Measurements from ENCODE around the gene CACNA1C. TPM values are rescaled to one million over a fixed set of nuclear protein-coding genes. Genes with fewer than 3 reads are reported as not detected.

CACNA1C gene
- total and polyA plus RNA-seq, 2 of the 4 experiments (the other 2 are of a cell fraction) = 1.6 to 2.6 TPM

- Histone ChIP-seq H3K9me1 (ENCODE audit: insufficient read depth, low read length) (no peaks in the 10 kb centered on the region; the same call in 1 of the 2 replicates), H2BK20ac (ENCODE audit: low read depth, low read length) (no peak overlapping the region), H2BK5ac (ENCODE audit: low read depth, low read length, poor library complexity, severe bottlenecking) (no peak overlapping the region), H3K79me1 (ENCODE audit: low read depth in 1 of 2, low read length in 2 of 2) (no peaks in the 10 kb centered on the region), H4K8ac (ENCODE audit: low read depth in 2 of 2, low read length in 2 of 2) (no peak overlapping the region), H3K9ac (ENCODE audit: low read depth, low read length) (no peak overlapping the region), H3K56ac (ENCODE audit: extremely low read depth, insufficient read depth, low read length) (no peak overlapping the region), H4K20me1 (ENCODE audit: insufficient read depth, low read length) (no peaks in the 10 kb centered on the region), H3K27ac (ENCODE audit: insufficient read depth, low read length) (no peak overlapping the region), H3K4me1 (ENCODE audit: control insufficient read depth, insufficient read depth, low read length) (no peaks in the 10 kb centered on the region), H2AFZ (replicated peaks; ENCODE audit: low read length, poor library complexity) (no peak overlapping the region), H4K91ac (ENCODE audit: insufficient read depth, low read depth, low read length) (no peak overlapping the region), H2BK15ac (ENCODE audit: low read depth, low read length) (no peak overlapping the region), H3K27me3 (ENCODE audit: control insufficient read depth, insufficient read depth, low read length) (no peaks in the 10 kb centered on the region), H2BK120ac (ENCODE audit: low read depth, low read length) (no peak overlapping the region), H3K9me3 (ENCODE audit: control insufficient read depth, insufficient read depth, low read length) (0 out of 2 replicates have a peak, but pooled peaks cover 4% of the 10 kb centered on the region), H3K18ac (ENCODE audit: low read depth, low read length) (no peak overlapping the region), H3K14ac (replicated peaks; ENCODE audit: low read depth, low read length) (no peak overlapping the region), H3K4ac (ENCODE audit: low read depth, low read length) (no peak overlapping the region), H3K23ac (ENCODE audit: low read depth, low read length) (0 out of 2 replicates have a peak overlapping the region, but pooled peaks have one; percentile 20), H4K5ac (ENCODE audit: low read depth, low read length) (no peak overlapping the region), H2AK9ac (replicated peaks; ENCODE audit: low read depth, low read length, poor library complexity) (no peak overlapping the region), H3K36me3 (ENCODE audit: control insufficient read depth, insufficient read depth, low read length) (no peaks in the 10 kb centered on the region), H2AK5ac (ENCODE audit: low read depth, low read length) (no peak overlapping the region), H3K4me3 (ENCODE audit: insufficient read depth, low read depth, low read length) (no peak overlapping the region), H3K4me2 (ENCODE audit: low read depth, low read length) (no peak overlapping the region)
- WGBS, 2 experiments (ENCODE audit: extremely low coverage in 2 of 2, insufficient read length in 1 of 2) = no CpG with 5 or more reads among the region's 8 CpGs
- DNase-seq = no peak
- BruUV-seq (replicated peaks) = no TSS peak
- POLR2A ChIA-PET (ENCODE audit: unreplicated experiment) = no interaction called here
- in situ Hi-C loops (cut with MboI; ENCODE audit: low sequenced_read_pairs) = no loop called here
- TF ChIP-seq CEBPB (IDR thresholded peaks at IDR 0.05; ENCODE audit: low read depth, low read length) = no peak
- no peak for TF ChIP-seq FOS (IDR thresholded peaks at IDR 0.05; ENCODE audit: low read depth, low read length)
- TF ChIP-seq RFX5 (IDR thresholded peaks at IDR 0.05; ENCODE audit: low read depth, low read length) = no peak
- no peak for TF ChIP-seq MXI1 (IDR thresholded peaks at IDR 0.05; ENCODE audit: borderline replicate concordance, low read depth, low read length)
- TF ChIP-seq POLR2A (IDR thresholded peaks at IDR 0.05; ENCODE audit: low read depth, low read length) = no peak
- no peak for TF ChIP-seq SMC3 (IDR thresholded peaks at IDR 0.05; ENCODE audit: low read depth, low read length)
- TF ChIP-seq USF2 (IDR thresholded peaks at IDR 0.05; ENCODE audit: low read depth, low read length) = no peak
- no peak for TF ChIP-seq RAD21 (IDR thresholded peaks at IDR 0.05; ENCODE audit: low read length)
- intact Hi-C loops (cut with micrococcal nuclease) = loop anchor here (1.0 kb wide), 1 partner anchor 10 kb away; no protein-coding TSS in a partner anchor
- ATAC-seq (ENCODE audit: low read depth) = no peak
- dilution Hi-C loops (cut with HindIII; ENCODE audit: low sequenced_read_pairs, unreplicated experiment) = no loop called here
- CTCF ChIA-PET = no interaction called here
These were observed 369.8 kb downstream of the CACNA1C start for GRCh38 chr12:2422591-2422990.

All from IMR-90 (cell line).